ENCODE data around the gene KIF13A. TPM values are rescaled to one million over a fixed set of nuclear protein-coding genes. Genes with fewer than 3 reads are reported as not detected.
"Not testable (repeated sequence)": the region's sequence is repeated elsewhere in the genome, so short reads cannot be mapped to it uniquely, and the experiment has no call there.

KIF13A gene
- total and polyA plus RNA-seq, 2 experiments from 2014 or later: 8.4 to 28.2 TPM

GRCh38 chr6:18019539-18020534 lies 32.4 kb upstream of the KIF13A start (continued):
- TF ChIP-seq REST (IDR thresholded peaks at IDR 0.05; ENCODE audit: unreplicated experiment): no peak
- TF ChIP-seq STAT1 (IDR thresholded peaks at IDR 0.05; ENCODE audit: unreplicated experiment): no peak
- TF ChIP-seq ZNF331 (CRISPR knock-in tag; IDR thresholded peaks at IDR 0.05; ENCODE audit: low read depth): no peak

GRCh38 chr6:18019133-18019532 lies 31.7 kb upstream of the KIF13A start:
- not testable (repeated sequence) for H3K27ac ChIP-seq (ENCODE audit: low read depth); H3F3A ChIP-seq (replicated peaks; ENCODE audit: low read depth); H3K4me2 ChIP-seq; DNase-seq (ENCODE audit: low spot score); H4K20me1 ChIP-seq (replicated peaks; ENCODE audit: insufficient read depth); ATAC-seq; H3K27me3 Mint-ChIP-seq (ENCODE audit: insufficient read depth, low read depth, poor library complexity); H3K4me3 ChIP-seq; H3K27ac Mint-ChIP-seq; H3K36me3 ChIP-seq (ENCODE audit: insufficient read depth); H3K36me3 Mint-ChIP-seq (ENCODE audit: low read depth); H2AFZ ChIP-seq; H3K79me2 ChIP-seq (replicated peaks; ENCODE audit: insufficient read depth); H3K9me3 Mint-ChIP-seq; H3K9me2 ChIP-seq (ENCODE audit: insufficient read depth); H3K27me3 ChIP-seq (ENCODE audit: insufficient read depth); H3K4me3 Mint-ChIP-seq
- peaks cover 47% of the 10 kb centered on the region for H3K4me1 Mint-ChIP-seq
- peaks cover 36% of the 10 kb centered on the region for H3K4me1 ChIP-seq (ENCODE audit: insufficient read depth)

- ATAC-seq: no peak
- TF ChIP-seq ZNF114 (CRISPR knock-in tag; IDR thresholded peaks at IDR 0.05): no peak
- TF ChIP-seq NANOG (IDR thresholded peaks at IDR 0.05; ENCODE audit: borderline replicate concordance): no peak
- no peak for TF ChIP-seq REST (IDR thresholded peaks at IDR 0.05; ENCODE audit: unreplicated experiment)
- TF ChIP-seq ZNF331 (CRISPR knock-in tag; IDR thresholded peaks at IDR 0.05; ENCODE audit: low read depth): no peak
- TF ChIP-seq EZH2phosphoT487 (IDR thresholded peaks at IDR 0.05; ENCODE audit: unreplicated experiment): no peak
- Histone ChIP-seq H3K4me3 (no peak overlapping the region), H3K9me2 (ENCODE audit: insufficient read depth) (no peaks in the 10 kb centered on the region), H3K27me3 (ENCODE audit: insufficient read depth) (no peaks in the 10 kb centered on the region), H3F3A (replicated peaks; ENCODE audit: low read depth) (0 out of 2 replicates have a peak, but pooled peaks cover 2% of the 10 kb centered on the region), H3K79me2 (replicated peaks; ENCODE audit: insufficient read depth) (no peaks in the 10 kb centered on the region), H3K4me2 (no peak overlapping the region), H3K27ac (ENCODE audit: low read depth) (no peak overlapping the region), H4K20me1 (replicated peaks; ENCODE audit: insufficient read depth) (no peaks in the 10 kb centered on the region), H2AFZ (peak overlapping the region; percentile 75), H3K4me1 (ENCODE audit: insufficient read depth) (peaks cover 19% of the 10 kb centered on the region; the same call in 1 of the 2 replicates), H3K36me3 (ENCODE audit: insufficient read depth) (no peaks in the 10 kb centered on the region)
- H3K27me3 Mint-ChIP-seq (ENCODE audit: insufficient read depth, low read depth, poor library complexity): no peaks in the 10 kb centered on the region
- peaks cover 23% of the 10 kb centered on the region for H3K4me1 Mint-ChIP-seq
- H3K4me3 Mint-ChIP-seq: no peak overlapping the region
- H3K27ac Mint-ChIP-seq: no peak overlapping the region
- peaks cover 6% of the 10 kb centered on the region; the same call in 1 of the 3 replicates for H3K9me3 Mint-ChIP-seq
- DNase-seq (ENCODE audit: low spot score): no peak
- H3K36me3 Mint-ChIP-seq (ENCODE audit: low read depth): peaks cover 8% of the 10 kb centered on the region
Observed at GRCh38 chr6:18016698-18017097, 29.3 kb upstream of the KIF13A start.

All from GM23338 (cell line).